Lower leg skin (tissue), 3 donors: ENCODE measurements around the gene MVB12B.

Source experiments
- CTCF ChIP-seq, 3 donors: fragments of 450-650 bp; IDR thresholded peaks; one replicate each; pipeline ENCODE4 v1.5.1; 2016; ENCODE audit warnings: antibody characterized with exemption in 3 of 3, mild to moderate bottlenecking in 3 of 3, moderate library complexity in 2 of 3
- POLR2A ChIP-seq, 2 donors: fragments of 450-650 bp; IDR thresholded peaks; one replicate each; pipeline ENCODE4 v1.6.1; 2016 to 2017; ENCODE audit warnings: antibody characterized with exemption in 2 of 2, mild to moderate bottlenecking in 1 of 2, moderate library complexity in 1 of 2

GRCh38 chr9:126292736-126293521 is 33.7 kb upstream of the MVB12B start:
- TF ChIP-seq CTCF (IDR thresholded peaks at IDR 0.05) (no peak), POLR2A (IDR thresholded peaks at IDR 0.05) (no peak)
